Endodermal cell (in vitro differentiated cells): ENCODE measurements around the gene SPECC1. TPM values are rescaled to one million over a fixed set of nuclear protein-coding genes. Genes with fewer than 3 reads are reported as not detected.
A peak's percentile ranks its signal among the peaks of the same experiment; 100 is the strongest.

Experiments used
- DNase-seq: peaks from one replicate; pipeline ENCODE4 v3.0.0-alpha.2; 2017
- H3K27ac ChIP-seq: 2 replicates; pipeline ENCODE4 v1.5.1; 2013; ENCODE audit warnings: mild to moderate bottlenecking, low read depth, low read length, moderate library complexity
- H3K27me3 ChIP-seq: 2 replicates; pipeline ENCODE4 v1.6.1; 2013; ENCODE audit warnings: mild to moderate bottlenecking, low read length, moderate library complexity; ENCODE audit not compliant: insufficient read depth, control insufficient read depth, poor library complexity, severe bottlenecking
- H3K36me3 ChIP-seq: 2 replicates; pipeline ENCODE4 v1.7.0; 2013; ENCODE audit warnings: mild to moderate bottlenecking, low read length, moderate library complexity; ENCODE audit not compliant: control insufficient read depth, insufficient read depth
- H3K4me1 ChIP-seq: one replicate; pipeline ENCODE4 v1.7.0; 2013; ENCODE audit warnings: low read length; ENCODE audit not compliant: control insufficient read depth, insufficient read depth
- H3K4me3 ChIP-seq: 2 replicates; pipeline ENCODE4 v1.5.1; 2013; ENCODE audit warnings: mild to moderate bottlenecking, low read length, moderate library complexity
- H3K9ac ChIP-seq: 2 replicates; pipeline ENCODE4 v1.6.1; 2013; ENCODE audit warnings: mild to moderate bottlenecking, low read length, moderate library complexity; ENCODE audit not compliant: poor library complexity, severe bottlenecking; ENCODE audit errors: extremely low read depth
- H3K9me3 ChIP-seq: 2 replicates; pipeline ENCODE4 v1.6.1; 2013; ENCODE audit warnings: mild to moderate bottlenecking, low read length, moderate library complexity; ENCODE audit not compliant: control insufficient read depth
- H3K27ac Mint-ChIP-seq: 2 replicates; pipeline ENCODE4 v1.8.0; 2020; ENCODE audit warnings: mixed read lengths
- H3K27me3 Mint-ChIP-seq: 2 replicates; pipeline ENCODE4 v1.8.0; 2021; ENCODE audit warnings: mild to moderate bottlenecking, mixed read lengths; ENCODE audit not compliant: insufficient read depth
- H3K36me3 Mint-ChIP-seq: 2 replicates; pipeline ENCODE4 v1.8.0; 2020; ENCODE audit warnings: low read depth, mixed read lengths
- H3K4me1 Mint-ChIP-seq: 2 replicates; pipeline ENCODE4 v1.8.0; 2020; ENCODE audit warnings: mixed read lengths
- H3K4me3 Mint-ChIP-seq: 2 replicates; pipeline ENCODE4 v1.8.0; 2020; ENCODE audit warnings: mild to moderate bottlenecking, moderate library complexity, mixed read lengths
- H3K9me3 Mint-ChIP-seq: 2 replicates; pipeline ENCODE4 v1.8.0; 2020; ENCODE audit warnings: mild to moderate bottlenecking, mixed read lengths
- CTCF ChIP-seq: fragments of 200-600 bp; sonication (generic); conservative IDR thresholded peaks from 2 replicates; pipeline ENCODE4 v1.5.0; 2021; ENCODE audit warnings: antibody characterized with exemption, mild to moderate bottlenecking
- WGBS, 2 experiments: methylation state at CpG; one replicate each; pipeline versions ENCODE4 v1.1.5 to v1.1.7; 2013; ENCODE audit warnings: missing lambda C conversion rate in 2 of 2, mixed read lengths in 1 of 2; ENCODE audit not compliant: insufficient coverage in 1 of 2, insufficient read length in 1 of 2; 5-methylcytosine and 5-hydroxymethylcytosine counted together
- total RNA-seq, 2 donors: library from RNA; stranded (reverse); fragmentation: NEBNext Ultra II Directional in 1 of 2; extraction: Animal tissue kit (Norgen Biotek cat#: 25700) in 1 of 2; gene quantifications; 2 replicates in 1 of 2; 3 replicates in 1 of 2; pipeline ENCODE4 v1.2.1, GENCODE V29; 2021

The SPECC1 gene
- total RNA-seq, 2 donors from 2014 or later: 48.7 to 60.6 TPM

GRCh38 chr17:20304961-20305360 is 295.8 kb downstream of the SPECC1 start:
- Mint-ChIP-seq H3K27me3 (no peaks in the 10 kb centered on the region), H3K4me1 (no peaks in the 10 kb centered on the region), H3K4me3 (no peak overlapping the region), H3K9me3 (peaks cover 29% of the 10 kb centered on the region), H3K36me3 (peaks cover 47% of the 10 kb centered on the region), H3K27ac (no peak overlapping the region)
- Histone ChIP-seq H3K27me3 (no peaks in the 10 kb centered on the region), H3K4me3 (no peak overlapping the region), H3K36me3 (peaks cover 32% of the 10 kb centered on the region), H3K27ac (no peak overlapping the region), H3K9ac (no peak overlapping the region), H3K9me3 (peaks cover 37% of the 10 kb centered on the region), H3K4me1 (no peaks in the 10 kb centered on the region)
- TF ChIP-seq CTCF: no peak
- no peak for DNase-seq
- WGBS, 2 experiments: 95 to 98% methylated on average over 5 of the region's 5 CpGs

- Mint-ChIP-seq H3K27me3 (no peaks in the 10 kb centered on the region), H3K4me1 (no peaks in the 10 kb centered on the region), H3K4me3 (no peak overlapping the region), H3K27ac (no peak overlapping the region), H3K9me3 (peaks cover 29% of the 10 kb centered on the region), H3K36me3 (peaks cover 48% of the 10 kb centered on the region)
- peaks cover 37% of the 10 kb centered on the region for H3K9me3 ChIP-seq
- H3K27me3 ChIP-seq: no peaks in the 10 kb centered on the region
- H3K9ac ChIP-seq: no peak overlapping the region
- no peaks in the 10 kb centered on the region for H3K4me1 ChIP-seq
- H3K4me3 ChIP-seq: peak overlapping the region; percentile 54
- DNase-seq: no peak
- H3K27ac ChIP-seq: no peak overlapping the region
- TF ChIP-seq CTCF: no peak
- H3K36me3 ChIP-seq: peaks cover 32% of the 10 kb centered on the region
Measured at GRCh38 chr17:20306924-20307323, 297.8 kb downstream of the SPECC1 start.

- peaks cover 48% of the 10 kb centered on the region for H3K36me3 Mint-ChIP-seq
- H3K27ac Mint-ChIP-seq: no peak overlapping the region
- H3K27me3 ChIP-seq: no peaks in the 10 kb centered on the region
- peaks cover 29% of the 10 kb centered on the region for H3K9me3 Mint-ChIP-seq
- peaks cover 32% of the 10 kb centered on the region for H3K36me3 ChIP-seq
- no peaks in the 10 kb centered on the region for H3K27me3 Mint-ChIP-seq
- H3K9ac ChIP-seq: no peak overlapping the region
- WGBS, 2 experiments: 100% methylated on average over 1 of the region's 1 CpG
- H3K4me1 Mint-ChIP-seq: no peaks in the 10 kb centered on the region
- no peak overlapping the region for H3K27ac ChIP-seq
- no peak for TF ChIP-seq CTCF
- no peak overlapping the region for H3K4me3 Mint-ChIP-seq
- H3K9me3 ChIP-seq: peaks cover 37% of the 10 kb centered on the region
- peak overlapping the region; percentile 54 for H3K4me3 ChIP-seq
- DNase-seq: no peak
- H3K4me1 ChIP-seq: no peaks in the 10 kb centered on the region
Measured at GRCh38 chr17:20307326-20307910, 298.3 kb downstream of the SPECC1 start.
